Spinal cord (tissue), 10 donors: ENCODE results near the gene TRPM4. TPM values are rescaled to one million over a fixed set of nuclear protein-coding genes. Genes with fewer than 3 reads are reported as not detected.
"Not testable (repeated sequence)": the region's sequence is repeated elsewhere in the genome, so short reads cannot be mapped to it uniquely, and the experiment has no call there.

ENCODE experiments used
- DNase-seq, 6 donors: peaks; one replicate each; pipeline versions ENCODE4 v3.0.0 to v3.0.0-alpha.2; 2013 to 2015; ENCODE audit warnings: low spot score in 6 of 6, low read depth in 4 of 6
- H3K27ac ChIP-seq: one replicate; pipeline ENCODE4 v1.5.1; 2013; ENCODE audit warnings: low read depth, low read length, control low read depth
- H3K27me3 ChIP-seq: one replicate; pipeline ENCODE4 v1.6.1; 2013; ENCODE audit warnings: low read length; ENCODE audit not compliant: control insufficient read depth, insufficient read depth
- H3K36me3 ChIP-seq: one replicate; pipeline ENCODE4 v1.6.1; 2013; ENCODE audit warnings: low read length; ENCODE audit not compliant: control insufficient read depth, insufficient read depth
- H3K4me1 ChIP-seq: one replicate; pipeline ENCODE4 v1.6.1; 2013; ENCODE audit warnings: low read length; ENCODE audit not compliant: control insufficient read depth, insufficient read depth
- H3K4me3 ChIP-seq: one replicate; pipeline ENCODE4 v1.5.1; 2013; ENCODE audit warnings: low read depth, low read length, control low read depth
- H3K9me3 ChIP-seq: one replicate; pipeline ENCODE4 v1.6.1; 2013; ENCODE audit warnings: low read length; ENCODE audit not compliant: control insufficient read depth, insufficient read depth
- WGBS: methylation state at CpG from one replicate; pipeline ENCODE4 v1.1.5; 2013; ENCODE audit warnings: missing lambda C conversion rate; ENCODE audit not compliant: insufficient coverage; 5-methylcytosine and 5-hydroxymethylcytosine counted together
- polyA plus RNA-seq, 2 donors: library from polyadenylated mRNA; unstranded; fragments of 120-200 nt; gene quantifications; one replicate each; pipeline ENCODE4 v1.2.1, GENCODE V29; 2013; ENCODE audit not compliant: insufficient read length in 2 of 2
- total RNA-seq, 2 donors: library from RNA; depleted of rRNA in 1 of 2; stranded (reverse); fragments of 120-200 nt in 1 of 2; fragments of >200 nt in 1 of 2; gene quantifications; one replicate each; pipeline versions ENCODE4 v1.2.3 to v1.2.4, GENCODE V29; 2013 to 2014
- donor health status: healthy.

Gene TRPM4
- total and polyA plus RNA-seq, 4 donors = 9.2 to 30.7 (median 15.1) TPM

DNA sequence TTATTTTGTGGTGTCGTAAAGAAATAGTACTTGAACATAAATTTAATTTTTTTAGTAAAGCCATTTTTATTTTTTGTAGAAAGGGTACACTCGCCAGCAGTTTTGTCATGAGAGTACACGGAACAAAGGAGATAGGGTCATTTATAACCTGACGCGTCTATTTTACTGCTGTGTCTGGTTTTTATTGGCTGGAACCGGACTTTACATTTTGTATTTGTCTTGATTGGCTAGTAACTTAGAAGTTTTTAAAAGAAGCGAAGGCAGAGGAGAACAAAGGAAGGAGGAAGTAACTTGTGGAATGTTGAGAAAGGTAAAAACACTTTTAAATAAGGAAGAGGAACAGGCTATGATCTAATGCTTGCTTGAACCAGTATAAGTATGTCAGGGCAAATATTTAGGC is 43.5 kb downstream of the TRPM4 start:
- Histone ChIP-seq H3K36me3 (peaks cover 30% of the 10 kb centered on the region), H3K27ac (no peak overlapping the region), H3K4me1 (peaks cover 5% of the 10 kb centered on the region), H3K27me3 (no peaks in the 10 kb centered on the region), H3K4me3 (no peak overlapping the region), H3K9me3 (no peaks in the 10 kb centered on the region)
- no peak for DNase-seq
- 69% methylated on average over 6 of the region's 7 CpGs for whole genome bisulfite sequencing

DNA sequence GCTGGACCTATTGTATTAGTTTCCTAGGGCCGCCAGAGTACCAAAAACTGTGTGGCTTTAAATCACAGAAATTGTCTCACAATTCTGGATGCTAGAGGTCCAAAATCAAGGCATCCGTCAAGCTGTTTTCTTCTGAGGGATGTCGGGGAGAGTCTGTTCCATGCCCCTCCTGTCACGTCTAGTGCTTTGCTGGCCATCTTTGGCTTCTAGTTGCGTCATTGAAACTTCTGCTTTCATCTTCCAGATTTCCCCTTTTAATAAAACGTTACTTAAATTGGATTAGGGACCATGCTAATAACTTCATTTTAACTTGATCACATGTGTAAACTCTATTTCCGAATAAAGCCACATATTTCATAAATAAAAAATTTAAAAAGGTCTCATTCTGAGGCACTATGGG is 47.5 kb downstream of the TRPM4 start:
- no peak for DNase-seq
- Histone ChIP-seq H3K4me3 (no peak overlapping the region), H3K36me3 (peaks cover 24% of the 10 kb centered on the region), H3K27ac (no peak overlapping the region), H3K27me3 (no peaks in the 10 kb centered on the region), H3K4me1 (peaks cover 3% of the 10 kb centered on the region), H3K9me3 (no peaks in the 10 kb centered on the region)
- WGBS = 76% methylated on average over 2 of the region's 7 CpGs

DNA sequence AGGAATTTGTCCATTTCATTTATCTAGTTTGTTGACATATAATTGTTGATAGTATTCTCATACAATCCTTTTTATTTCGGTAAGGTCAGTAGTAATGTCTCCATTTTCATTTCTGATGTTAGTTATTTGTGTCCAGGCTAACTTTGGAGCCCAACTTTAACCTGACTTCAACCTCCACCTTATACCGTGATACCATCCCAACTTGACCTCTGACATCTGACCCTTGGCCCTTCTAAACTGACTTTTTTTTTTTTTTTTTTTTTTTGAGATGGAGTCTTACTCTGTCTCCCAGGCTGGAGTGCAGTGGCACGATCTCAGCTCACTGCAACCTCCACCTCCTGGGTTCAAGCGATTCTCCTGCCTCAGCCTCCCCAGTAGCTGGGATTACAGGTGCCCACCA is 51.9 kb downstream of the TRPM4 start:
- not testable (repeated sequence) for DNase-seq, H3K27ac ChIP-seq, H3K4me3 ChIP-seq, H3K9me3 ChIP-seq, H3K27me3 ChIP-seq
- H3K4me1 ChIP-seq = peaks cover 21% of the 10 kb centered on the region
- H3K36me3 ChIP-seq = peaks cover 13% of the 10 kb centered on the region
- WGBS = no CpG with 5 or more reads among the region's 4 CpGs

DNA sequence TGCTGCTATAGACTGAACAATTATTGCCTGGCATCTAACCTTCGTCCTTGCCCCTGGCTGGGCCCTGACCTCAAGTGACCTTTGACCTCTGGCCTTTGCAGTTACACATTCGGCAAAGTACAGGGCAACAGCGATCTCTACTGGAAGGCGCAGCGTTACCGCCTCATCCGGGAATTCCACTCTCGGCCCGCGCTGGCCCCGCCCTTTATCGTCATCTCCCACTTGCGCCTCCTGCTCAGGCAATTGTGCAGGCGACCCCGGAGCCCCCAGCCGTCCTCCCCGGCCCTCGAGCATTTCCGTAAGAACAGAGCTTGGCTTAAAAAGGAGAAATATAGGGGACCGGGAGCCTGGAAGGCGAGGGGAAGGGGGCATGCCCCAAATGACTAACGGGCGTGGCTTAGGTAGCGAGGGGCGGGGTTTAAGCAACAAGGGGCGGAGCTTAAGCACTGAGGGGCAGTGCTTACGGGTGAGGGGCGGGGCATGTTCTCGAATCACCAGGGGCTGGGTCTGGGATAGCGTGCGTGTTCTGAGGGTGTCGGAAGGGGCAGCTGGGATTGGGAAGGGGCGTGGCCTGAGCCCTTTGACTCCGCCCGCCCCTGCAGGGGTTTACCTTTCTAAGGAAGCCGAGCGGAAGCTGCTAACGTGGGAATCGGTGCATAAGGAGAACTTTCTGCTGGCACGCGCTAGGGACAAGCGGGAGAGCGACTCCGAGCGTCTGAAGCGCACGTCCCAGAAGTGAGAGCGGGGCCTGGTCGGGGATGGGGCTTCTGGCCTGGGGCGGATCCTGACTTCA is 52.7 kb downstream of the TRPM4 start:
- DNase-seq = peak in 3 of 6 donors; percentile 15 to 77 (median 65)
- Histone ChIP-seq H3K27me3 (no peaks in the 10 kb centered on the region), H3K27ac (no peak overlapping the region), H3K36me3 (peaks cover 13% of the 10 kb centered on the region), H3K4me3 (peak overlapping the region; percentile 32), H3K4me1 (peaks cover 21% of the 10 kb centered on the region), H3K9me3 (no peaks in the 10 kb centered on the region)
- WGBS = 13% methylated on average over 50 of the region's 50 CpGs

DNA sequence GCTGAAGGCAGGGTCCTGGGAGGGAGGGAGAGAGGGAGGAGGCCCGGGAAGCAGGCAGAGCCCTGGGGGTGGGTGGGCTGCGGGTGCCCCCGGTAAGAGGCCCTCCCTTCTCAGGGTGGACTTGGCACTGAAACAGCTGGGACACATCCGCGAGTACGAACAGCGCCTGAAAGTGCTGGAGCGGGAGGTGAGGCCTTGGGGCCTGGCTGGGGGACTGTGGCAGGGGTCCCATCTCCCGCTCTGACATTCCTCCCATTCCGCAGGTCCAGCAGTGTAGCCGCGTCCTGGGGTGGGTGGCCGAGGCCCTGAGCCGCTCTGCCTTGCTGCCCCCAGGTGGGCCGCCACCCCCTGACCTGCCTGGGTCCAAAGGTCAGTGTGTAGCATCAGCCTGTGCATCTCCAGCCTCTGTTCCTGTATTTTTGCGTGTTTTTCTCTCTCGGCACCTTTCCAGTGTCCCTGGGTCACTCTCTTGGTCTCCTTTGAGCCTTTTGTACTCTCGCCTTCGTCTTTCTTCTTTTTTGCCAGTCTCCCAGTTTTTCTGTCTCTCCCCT is 53.4 kb downstream of the TRPM4 start:
- peak overlapping the region; percentile 32 for H3K4me3 ChIP-seq
- 46% methylated on average over 17 of the region's 19 CpGs for WGBS
- H3K9me3 ChIP-seq = no peaks in the 10 kb centered on the region
- peaks cover 11% of the 10 kb centered on the region for H3K36me3 ChIP-seq
- no peaks in the 10 kb centered on the region for H3K27me3 ChIP-seq
- H3K27ac ChIP-seq = no peak overlapping the region
- no peak for DNase-seq
- H3K4me1 ChIP-seq = peaks cover 21% of the 10 kb centered on the region

DNA sequence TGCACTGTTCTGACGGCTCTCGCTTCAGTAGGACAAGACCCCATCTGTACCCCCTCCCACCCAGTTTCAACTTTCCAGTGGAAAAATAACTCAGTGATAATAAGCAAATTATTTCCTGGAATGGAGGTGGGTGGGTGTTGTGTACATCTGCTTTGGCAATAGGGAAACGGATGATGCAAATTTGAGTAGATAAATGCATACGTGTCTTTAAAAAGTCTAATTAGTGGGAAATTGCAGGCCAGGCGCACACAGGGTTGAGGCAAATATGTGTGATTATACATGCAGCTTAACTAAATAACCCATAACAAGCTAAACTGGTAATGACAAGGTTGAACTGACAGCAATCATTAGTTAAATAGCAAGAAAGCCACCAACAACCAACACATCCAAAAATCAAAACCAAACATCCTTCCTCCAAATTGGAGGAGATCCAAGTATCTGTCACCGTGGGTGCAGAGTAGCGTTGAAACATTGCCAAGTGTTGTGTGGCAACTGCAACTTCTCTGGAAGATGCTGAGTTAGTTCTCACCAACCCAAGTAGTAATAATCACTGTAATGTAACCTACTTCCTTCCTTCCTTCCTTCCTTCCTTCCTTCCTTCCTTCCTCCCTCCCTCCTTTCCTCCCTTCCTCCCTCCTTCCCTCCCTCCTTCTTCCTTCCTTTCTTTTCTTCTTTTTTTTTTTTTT is 54.6 kb downstream of the TRPM4 start:
- Histone ChIP-seq H3K9me3 (no peaks in the 10 kb centered on the region), H3K27me3 (no peaks in the 10 kb centered on the region), H3K4me1 (peaks cover 21% of the 10 kb centered on the region), H3K4me3 (no peak overlapping the region), H3K27ac (no peak overlapping the region), H3K36me3 (peaks cover 11% of the 10 kb centered on the region)
- WGBS = 53% methylated on average over 5 of the region's 7 CpGs
- DNase-seq = peak in 1 of 6 donors; percentile 76

DNA sequence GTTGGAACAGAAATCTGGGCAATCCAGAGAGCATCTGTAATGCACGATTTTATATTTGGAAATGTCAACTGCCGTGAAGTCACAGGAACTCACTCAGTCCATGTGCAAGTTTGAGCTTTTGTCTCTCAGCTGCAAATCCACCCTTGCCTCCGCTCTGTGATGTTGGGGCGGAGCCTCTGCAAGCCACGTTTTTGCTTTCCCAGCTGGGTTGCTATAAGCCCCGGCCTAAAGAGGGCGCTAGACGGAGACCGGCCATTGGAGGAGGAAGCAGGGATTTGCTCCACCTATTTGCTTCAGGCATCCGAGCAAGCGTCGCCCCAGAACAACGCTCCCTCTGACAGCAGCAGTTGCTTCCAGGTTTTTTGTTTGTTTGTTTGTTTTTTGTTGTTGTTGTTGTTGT is 56.2 kb downstream of the TRPM4 start:
- 88% methylated on average over 11 of the region's 13 CpGs for WGBS
- H3K27me3 ChIP-seq = no peaks in the 10 kb centered on the region
- no peak for DNase-seq

DNA sequence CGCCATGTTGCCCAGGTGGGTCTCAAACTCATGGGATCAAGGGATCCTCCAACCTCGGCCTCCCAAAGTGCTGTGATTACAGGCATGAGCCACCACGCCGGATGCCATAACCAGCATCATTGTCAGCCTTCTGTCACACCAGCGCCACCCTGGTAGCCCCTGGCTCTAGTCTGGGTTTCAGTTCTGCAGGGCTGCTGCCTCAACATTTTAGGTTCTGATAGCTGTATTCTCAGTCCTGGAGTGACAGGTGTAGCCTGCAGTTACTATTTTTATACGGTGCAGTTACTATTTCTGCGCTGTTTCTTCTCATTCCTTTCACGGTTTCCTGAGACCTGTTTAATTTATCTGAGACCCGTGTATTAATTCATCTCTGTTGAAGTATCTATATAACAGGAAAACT is 57.1 kb downstream of the TRPM4 start:
- DNase-seq = no peak
- Histone ChIP-seq H3K4me1 (peaks cover 21% of the 10 kb centered on the region), H3K9me3 (no peaks in the 10 kb centered on the region), H3K27me3 (no peaks in the 10 kb centered on the region), H3K27ac (no peak overlapping the region), H3K4me3 (no peak overlapping the region), H3K36me3 (peaks cover 11% of the 10 kb centered on the region)
- WGBS = 93% methylated on average over 5 of the region's 9 CpGs

More for the DNA sequence above, 56.2 kb downstream of the TRPM4 start:
- no peaks in the 10 kb centered on the region for H3K9me3 ChIP-seq
- peaks cover 11% of the 10 kb centered on the region for H3K36me3 ChIP-seq
- no peak overlapping the region for H3K4me3 ChIP-seq
- peaks cover 21% of the 10 kb centered on the region for H3K4me1 ChIP-seq
- H3K27ac ChIP-seq = no peak overlapping the region

DNA sequence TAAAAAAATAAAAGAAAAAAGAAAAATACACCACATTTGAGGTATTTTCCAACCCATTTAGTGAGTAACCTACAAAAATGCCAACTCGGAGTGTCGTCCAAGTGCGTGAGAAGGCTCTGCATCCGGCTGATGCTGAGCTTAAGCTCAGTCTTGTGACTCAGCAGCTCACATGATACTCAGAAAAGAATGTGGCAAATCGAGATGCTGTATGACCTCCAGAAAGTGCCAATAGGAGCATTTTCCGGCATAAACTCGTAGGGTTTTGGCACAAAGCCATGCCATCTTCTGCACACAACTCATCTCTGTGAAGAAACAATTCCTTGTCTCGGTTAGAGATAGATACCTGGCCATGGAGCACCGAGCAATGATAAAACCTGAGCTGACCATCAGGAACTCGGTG is 58.5 kb downstream of the TRPM4 start:
- H3K27me3 ChIP-seq = no peaks in the 10 kb centered on the region

More for the DNA sequence above, 58.5 kb downstream of the TRPM4 start:
- DNase-seq = no peak
- H3K27ac ChIP-seq = no peak overlapping the region
- H3K9me3 ChIP-seq = no peaks in the 10 kb centered on the region
- H3K4me1 ChIP-seq = peaks cover 8% of the 10 kb centered on the region
- 82% methylated on average over 9 of the region's 10 CpGs for WGBS
- H3K4me3 ChIP-seq = no peak overlapping the region
- peaks cover 8% of the 10 kb centered on the region for H3K36me3 ChIP-seq
